NCI-H748 treated with DMSO at 0.1 percent for 48 hours (cell line): ENCODE results near the gene C7orf57.
"Not testable (repeated sequence)": the region's sequence is repeated elsewhere in the genome, so short reads cannot be mapped to it uniquely, and the experiment has no call there.

ENCODE experiments used
- DNase-seq: peaks from one replicate; lab custom pipeline; 2025; lab: John Stamatoyannopoulos, UW

Gene C7orf57

DNA sequence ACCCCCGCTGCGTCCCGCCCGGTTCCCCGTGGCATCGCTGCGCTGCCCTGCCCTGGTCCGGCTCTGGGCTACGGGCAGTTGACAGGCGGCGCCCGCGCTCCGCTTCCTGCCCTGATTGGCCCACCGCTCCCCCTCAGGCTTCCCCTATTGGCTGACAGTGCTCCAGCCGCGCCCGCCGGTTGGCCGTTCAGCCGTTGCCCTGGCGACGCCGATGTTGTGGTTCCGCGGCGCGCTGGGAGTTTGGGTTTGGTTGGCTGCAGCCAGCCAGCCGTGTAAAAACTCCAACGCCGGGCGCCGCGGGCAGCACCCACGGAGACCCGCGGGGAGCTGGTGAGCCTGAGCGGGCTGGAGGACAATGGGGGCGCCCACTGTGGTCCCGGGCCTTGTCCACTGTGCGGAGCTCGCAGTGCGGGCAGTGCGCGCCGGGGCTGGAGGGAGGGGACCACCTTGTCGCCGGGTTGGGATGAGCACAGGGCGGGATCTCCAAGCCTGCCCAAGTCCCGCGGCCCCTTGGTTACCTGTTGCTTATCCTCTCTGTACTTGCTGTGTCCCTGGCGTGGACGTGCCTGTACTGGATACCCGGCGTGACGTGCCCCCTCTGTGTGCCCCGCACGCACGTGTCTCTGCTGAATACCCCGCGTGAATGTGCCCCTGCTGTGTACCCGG is at the start of gene C7orf57:
TSS of gene C7orf57 (plus strand) at position 243 of the 666 bp plus-strand sequence. CDS start 766 bp downstream, outside the sequence.
- peak; percentile 83 for DNase-seq

GRCh38 chr7:47988496-47989386 is 46.6 kb upstream of the C7orf57 start:
- DNase-seq: no peak

GRCh38 chr7:47989607-47990400 is 45.5 kb upstream of the C7orf57 start:
- DNase-seq: not testable (repeated sequence)

DNA sequence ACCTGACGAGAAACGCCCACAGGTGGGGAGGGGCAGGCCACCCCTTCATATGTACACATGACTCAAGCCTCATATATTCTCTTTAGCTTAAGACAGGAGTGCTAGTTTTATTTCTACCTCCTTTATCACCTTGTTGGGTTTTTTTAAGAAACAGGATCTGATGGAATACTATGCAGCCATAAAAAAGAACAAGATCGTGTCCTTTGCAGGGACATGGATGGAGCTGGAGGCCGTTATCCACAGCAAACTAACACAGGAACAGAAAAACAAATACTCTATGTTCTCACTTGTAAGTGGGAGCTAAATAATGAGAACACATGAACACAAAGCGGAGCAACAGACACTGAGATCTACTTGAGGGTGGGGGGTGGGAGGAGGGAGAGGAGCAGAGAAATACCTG is 44.8 kb upstream of the C7orf57 start:
- no peak for DNase-seq

DNA sequence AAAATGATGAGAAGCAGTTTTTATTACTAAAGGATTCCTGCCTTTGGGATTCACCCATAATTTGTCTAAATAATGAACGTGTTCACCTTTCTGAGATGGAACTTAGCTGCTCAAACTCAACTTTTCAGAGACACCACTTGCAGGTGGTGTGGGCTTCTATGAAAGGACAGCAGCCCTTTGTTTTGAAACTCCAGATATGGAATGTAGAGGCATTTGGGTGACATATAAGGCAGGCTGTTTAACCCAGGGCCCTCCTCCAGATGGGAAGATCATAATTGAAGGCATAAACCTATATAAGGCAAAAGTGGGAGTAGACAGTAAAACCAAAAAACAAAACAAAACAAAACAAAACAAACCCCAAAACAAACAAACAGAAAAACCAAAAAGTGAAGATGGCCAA is 44.1 kb upstream of the C7orf57 start:
- DNase-seq: no peak

DNA sequence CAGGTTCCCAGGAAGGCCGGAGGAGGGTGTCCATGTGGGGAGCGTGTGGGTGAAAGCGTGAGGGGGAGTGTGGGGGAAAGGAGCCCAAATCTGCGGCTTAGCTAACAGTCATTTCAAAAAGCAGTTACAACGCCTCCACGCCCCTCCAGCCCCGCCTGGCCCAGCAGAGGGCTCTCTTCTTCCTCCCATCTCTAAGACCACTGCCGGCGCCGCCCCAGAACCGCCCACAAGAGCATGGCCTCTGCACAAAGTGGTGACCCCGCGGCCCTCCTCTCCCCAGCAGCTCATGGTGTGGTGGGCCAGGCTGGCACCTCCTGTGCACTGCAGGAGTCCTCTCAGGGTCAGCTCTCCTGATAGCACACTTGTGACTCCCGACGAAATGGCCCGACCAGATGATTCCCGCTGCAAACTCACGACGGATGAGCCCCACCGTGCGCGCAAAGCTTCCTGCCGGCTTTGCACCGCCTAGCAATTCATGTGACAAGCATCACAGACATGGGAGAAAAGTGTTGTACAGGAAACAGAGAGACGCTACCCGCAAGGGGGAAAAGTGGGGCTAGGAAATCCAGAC is 43.5 kb upstream of the C7orf57 start:
- no peak for DNase-seq

DNA sequence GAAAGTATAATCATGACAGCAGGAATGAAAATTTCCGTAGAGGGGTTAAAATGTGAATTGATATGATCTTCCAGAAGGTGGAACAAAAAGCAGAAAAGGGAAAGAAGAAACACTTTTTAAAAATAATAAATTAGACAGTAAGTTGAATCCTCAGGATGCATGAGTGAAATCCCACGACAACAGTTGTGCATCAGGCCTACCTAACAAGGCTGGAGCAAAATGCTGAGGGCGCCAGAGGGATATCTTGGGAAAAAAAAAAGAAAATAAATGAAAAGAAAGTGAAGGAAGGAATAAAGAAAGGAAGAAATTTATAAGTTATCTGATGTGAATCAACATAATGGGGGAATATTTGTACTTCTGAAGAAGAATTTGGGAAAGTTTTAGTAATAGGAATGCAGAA is 42.9 kb upstream of the C7orf57 start:
- no peak for DNase-seq

DNA sequence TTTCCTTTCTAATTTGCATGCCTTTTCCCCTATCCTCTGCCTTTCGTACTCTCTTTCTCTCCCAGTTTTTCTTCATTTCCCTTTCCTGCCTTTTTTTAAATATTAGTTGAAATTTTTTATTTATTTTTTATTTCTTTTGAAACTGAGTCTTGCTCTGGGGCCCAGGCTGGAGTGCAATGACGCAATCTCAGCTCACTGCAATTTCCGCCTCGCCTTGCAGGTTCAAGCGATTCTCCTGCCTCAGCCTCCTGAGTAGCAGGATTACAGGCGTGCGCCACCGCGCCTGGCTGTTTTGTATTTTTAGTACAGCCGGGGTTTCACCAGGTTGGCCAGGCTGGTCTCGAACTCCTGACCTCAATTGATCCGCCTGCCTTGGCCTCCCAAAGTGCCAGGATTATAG is 35.9 kb upstream of the C7orf57 start:
- DNase-seq: no peak

DNA sequence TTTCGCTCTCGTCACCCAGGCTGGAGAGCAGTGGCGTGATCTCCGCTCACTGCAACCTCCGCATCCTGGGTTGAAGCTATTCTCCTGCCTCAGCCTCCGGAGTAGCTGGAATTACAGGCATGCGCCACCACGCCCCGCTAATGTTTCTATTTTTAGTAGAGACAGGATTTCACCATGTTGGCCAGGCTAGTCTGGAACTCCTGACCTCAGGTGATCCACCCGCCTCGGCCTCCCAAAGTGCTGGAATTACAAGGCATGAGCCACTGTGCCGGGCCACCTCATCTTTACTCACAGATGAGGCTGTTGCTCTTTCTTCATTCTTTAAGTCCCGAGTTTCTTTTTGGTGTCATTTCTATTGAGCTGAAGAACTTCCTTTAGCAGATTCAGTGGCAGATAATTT is 35.2 kb upstream of the C7orf57 start:
- DNase-seq: not testable (repeated sequence)

GRCh38 chr7:48004032-48004431 is 31.3 kb upstream of the C7orf57 start:
- no peak for DNase-seq

GRCh38 chr7:48004638-48005037 is 30.7 kb upstream of the C7orf57 start:
- DNase-seq: no peak

- no peak for DNase-seq
Observed at GRCh38 chr7:48006866-48007265, 28.5 kb upstream of the C7orf57 start.

GRCh38 chr7:48009257-48009656 is 26.1 kb upstream of the C7orf57 start:
- no peak for DNase-seq

GRCh38 chr7:48009954-48010353 is 25.4 kb upstream of the C7orf57 start:
- DNase-seq: no peak

- no peak for DNase-seq
Observed at GRCh38 chr7:48011323-48011722, 24.0 kb upstream of the C7orf57 start.

GRCh38 chr7:48011951-48012350 is 23.4 kb upstream of the C7orf57 start:
- DNase-seq: no peak

DNA sequence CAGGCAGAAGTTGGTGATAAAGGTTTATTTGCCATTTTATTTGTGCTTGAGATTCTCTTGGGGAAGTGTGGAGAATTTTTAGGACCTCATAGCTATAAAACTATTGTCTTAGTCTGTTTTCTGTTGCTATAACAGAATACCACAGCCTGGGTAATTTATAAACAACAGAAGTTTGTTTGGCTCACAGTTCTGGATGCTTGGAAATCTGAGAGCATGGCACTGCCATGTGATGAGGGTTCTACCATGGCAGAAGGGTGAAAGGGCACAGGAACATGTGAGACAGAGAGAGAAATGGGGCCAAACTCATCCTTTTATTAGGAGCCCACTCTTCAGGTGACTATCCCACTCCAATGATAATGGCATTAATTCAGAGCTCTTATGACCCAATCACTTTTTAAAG is 18.7 kb upstream of the C7orf57 start:
- DNase-seq: no peak

GRCh38 chr7:48017674-48018073 is 17.7 kb upstream of the C7orf57 start:
- no peak for DNase-seq

DNA sequence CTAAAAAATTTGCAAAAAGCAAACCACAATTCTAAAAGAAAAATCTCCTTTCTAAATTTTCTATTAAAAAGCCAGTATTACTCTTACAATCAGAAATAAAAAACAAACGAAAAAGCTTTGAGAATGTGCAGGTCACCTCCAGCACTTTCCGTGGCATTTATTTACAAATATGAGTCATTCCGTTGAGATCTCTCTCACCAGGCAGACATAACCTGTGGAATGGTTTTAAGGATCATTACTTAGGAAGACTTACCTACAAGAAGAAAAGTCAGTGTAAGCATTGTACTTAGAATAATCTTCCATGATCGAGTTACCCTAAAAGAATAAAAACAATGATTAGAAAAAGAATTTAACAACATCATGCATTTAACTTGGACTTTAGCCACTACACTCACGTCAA is 9.7 kb upstream of the C7orf57 start:
- no peak for DNase-seq

DNA sequence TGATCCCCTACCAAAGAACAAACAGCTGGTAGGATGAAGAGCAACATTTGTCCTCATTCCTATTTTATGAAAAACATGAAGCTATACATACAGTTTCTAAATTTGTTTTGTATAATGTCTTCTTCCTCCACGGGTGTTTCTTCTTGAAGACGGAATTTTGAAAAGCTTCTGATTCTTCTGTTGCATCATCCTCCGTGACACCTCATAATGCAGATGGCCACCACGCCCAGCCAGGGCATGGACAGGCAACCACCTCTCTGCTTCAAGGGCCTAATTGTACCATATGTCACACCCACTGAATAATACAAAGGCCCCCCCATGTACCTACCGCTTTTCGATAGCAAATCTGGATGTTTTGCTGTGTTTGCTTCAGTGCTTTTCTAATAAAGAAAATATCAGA is 6.4 kb upstream of the C7orf57 start, which contains the start of gene SUN3:
TSS of gene SUN3 (minus strand) at position 170 of the 400 bp plus-strand sequence. CDS start at position 1, 169 bp downstream.
- no peak for DNase-seq

GRCh38 chr7:48031111-48031510 is 4.2 kb upstream of the C7orf57 start:
- DNase-seq: no peak

DNA sequence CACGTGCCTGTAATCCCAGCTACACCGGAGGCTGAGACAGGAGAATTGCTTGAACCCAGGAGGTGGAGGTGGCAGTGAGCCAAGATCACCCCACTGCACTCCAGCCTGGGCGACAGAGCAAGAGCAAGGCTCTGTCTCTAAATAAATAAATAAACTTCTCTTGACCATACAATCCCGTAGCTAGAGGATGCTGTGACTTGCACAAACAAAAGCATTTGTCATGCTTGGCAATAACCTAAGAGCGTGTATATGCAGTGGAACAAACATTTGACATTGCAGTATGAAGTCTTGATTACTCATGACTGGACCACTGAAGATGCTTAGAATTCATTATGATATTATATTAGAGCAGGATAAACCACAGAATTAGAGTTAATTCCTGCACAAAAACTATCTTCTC is 1.4 kb upstream of the C7orf57 start:
- DNase-seq: no peak
